NCI-H2107 treated with DMSO at 0.1 percent for 48 hours (cell line): ENCODE measurements around the gene DBNDD2.
A peak's percentile ranks its signal among the peaks of the same experiment; 100 is the strongest.

Experiments used
- DNase-seq: peaks from one replicate; lab custom pipeline; 2025; ENCODE audit not compliant: unreplicated experiment; lab: John Stamatoyannopoulos, UW

DBNDD2 gene

GRCh38 chr20:45415822-45416637 lies 7.9 kb downstream of the DBNDD2 start, which contains the start of gene PIGT:
Gene PIGT (plus strand): TSS chr20:45416141. CDS start chr20:45416157, 16 bp downstream.
- peak; percentile 46 for DNase-seq

DNA sequence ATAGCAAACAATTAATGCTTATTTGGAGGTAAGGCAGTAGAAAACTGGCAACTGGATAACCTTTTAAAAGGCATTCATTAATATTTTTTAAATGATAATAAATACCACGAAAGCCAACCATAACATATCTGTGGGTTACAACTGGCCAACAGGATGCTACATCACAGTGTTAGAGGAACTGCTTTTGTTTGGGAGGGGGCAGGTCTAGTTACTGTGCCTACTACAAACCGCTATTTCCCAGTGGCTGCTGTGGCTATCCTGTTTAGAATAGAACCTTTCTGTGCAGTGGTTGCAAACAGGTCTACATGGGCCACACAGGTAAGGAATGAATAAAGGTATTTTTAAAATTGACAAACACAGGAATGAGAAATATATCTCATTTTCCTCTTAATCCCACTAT lies 8.8 kb downstream of the DBNDD2 start:
- DNase-seq = no peak

DNA sequence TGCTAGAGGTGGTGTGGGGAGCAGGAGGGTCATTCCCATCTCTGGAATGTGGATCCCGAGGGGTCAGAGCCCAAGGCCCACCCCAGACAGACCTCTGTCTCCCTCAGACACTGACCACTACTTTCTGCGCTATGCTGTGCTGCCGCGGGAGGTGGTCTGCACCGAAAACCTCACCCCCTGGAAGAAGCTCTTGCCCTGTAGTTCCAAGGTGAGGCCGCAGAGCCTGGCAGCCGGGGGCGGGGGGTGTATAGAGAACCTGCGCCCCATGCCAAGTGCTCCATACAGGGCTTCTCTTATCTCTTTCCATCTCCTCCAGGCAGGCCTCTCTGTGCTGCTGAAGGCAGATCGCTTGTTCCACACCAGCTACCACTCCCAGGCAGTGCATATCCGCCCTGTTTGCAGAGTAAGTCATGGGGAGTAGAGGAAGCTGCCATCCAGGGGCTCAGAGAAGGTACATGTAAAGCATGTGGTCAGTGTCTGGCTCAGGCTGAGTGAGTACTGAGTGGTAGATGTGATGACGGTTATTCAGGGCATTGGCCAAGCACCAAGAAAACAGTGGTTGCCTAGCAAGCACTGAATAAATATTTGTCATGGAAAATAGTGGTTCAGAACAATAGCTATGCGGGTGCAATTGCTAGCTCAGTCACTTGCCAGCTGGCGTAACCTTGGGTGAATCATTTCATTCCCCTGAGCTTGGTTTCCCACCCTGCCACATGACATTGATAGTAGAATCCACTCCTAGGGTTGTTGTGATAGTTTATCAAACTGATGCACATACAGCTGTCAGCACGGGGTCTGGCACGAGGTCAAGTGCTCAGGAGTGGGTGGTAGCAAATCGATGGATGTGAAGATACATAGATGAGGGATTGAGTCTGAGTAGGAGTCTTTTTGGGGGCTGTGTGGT lies 11.4 kb downstream of the DBNDD2 start:
- peak; percentile 34 for DNase-seq

GRCh38 chr20:45420125-45420524 lies 12.0 kb downstream of the DBNDD2 start:
- DNase-seq = no peak

- DNase-seq = no peak
Measured at GRCh38 chr20:45423700-45424099, 15.6 kb downstream of the DBNDD2 start.

DNA sequence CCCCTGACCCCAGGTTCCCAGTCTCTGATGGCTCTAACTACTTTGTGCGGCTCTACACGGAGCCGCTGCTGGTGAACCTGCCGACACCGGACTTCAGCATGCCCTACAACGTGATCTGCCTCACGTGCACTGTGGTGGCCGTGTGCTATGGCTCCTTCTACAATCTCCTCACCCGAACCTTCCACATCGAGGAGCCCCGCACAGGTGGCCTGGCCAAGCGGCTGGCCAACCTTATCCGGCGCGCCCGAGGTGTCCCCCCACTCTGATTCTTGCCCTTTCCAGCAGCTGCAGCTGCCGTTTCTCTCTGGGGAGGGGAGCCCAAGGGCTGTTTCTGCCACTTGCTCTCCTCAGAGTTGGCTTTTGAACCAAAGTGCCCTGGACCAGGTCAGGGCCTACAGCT lies 17.5 kb downstream of the DBNDD2 start:
- no peak for DNase-seq

GRCh38 chr20:45426320-45427016 lies 18.4 kb downstream of the DBNDD2 start:
- no peak for DNase-seq

DNA sequence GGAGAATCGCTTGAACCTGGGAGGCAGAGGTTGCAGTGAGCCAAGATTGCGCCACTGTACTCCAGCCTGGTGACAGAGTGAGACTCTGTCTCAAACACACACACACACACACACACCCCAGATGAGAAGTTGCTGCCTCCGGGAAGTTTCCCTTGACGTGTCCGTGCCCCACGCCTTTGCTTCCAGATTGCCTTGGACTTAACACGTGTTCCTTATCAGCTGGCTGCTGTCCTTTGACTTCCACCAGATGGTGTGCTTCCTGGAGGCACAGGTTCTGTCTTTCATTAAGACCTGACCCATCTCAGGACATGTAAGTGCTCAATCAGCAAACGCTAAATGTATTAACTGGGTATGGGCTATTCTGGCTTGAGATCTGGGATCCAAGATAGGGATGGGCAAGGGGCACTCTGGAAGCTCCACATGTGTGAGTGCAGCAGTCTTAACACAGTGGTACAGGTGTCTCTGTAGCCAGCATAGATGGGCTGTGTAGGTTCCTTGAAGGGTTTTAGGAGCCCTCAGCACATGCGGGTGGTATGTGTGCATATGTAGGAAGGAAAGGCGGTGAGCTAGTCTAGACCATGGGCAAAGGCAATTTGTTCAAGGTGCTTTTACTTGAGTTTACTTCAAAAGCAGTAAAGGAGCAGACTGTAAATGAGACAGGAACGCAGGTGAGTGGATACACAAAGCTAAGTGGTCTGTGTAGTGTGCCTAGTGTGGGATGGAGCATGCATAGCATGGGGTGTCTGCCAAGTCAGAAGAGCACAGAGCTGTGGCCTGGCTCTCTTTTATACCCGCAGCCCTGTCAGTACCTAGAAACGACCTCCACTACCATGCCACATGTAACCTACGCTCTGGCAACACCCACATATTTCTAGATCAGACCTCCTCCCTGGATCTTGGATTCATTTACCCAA lies 19.4 kb downstream of the DBNDD2 start:
- DNase-seq = no peak

- no peak for DNase-seq
Measured at GRCh38 chr20:45429618-45430017, 21.5 kb downstream of the DBNDD2 start.

DNA sequence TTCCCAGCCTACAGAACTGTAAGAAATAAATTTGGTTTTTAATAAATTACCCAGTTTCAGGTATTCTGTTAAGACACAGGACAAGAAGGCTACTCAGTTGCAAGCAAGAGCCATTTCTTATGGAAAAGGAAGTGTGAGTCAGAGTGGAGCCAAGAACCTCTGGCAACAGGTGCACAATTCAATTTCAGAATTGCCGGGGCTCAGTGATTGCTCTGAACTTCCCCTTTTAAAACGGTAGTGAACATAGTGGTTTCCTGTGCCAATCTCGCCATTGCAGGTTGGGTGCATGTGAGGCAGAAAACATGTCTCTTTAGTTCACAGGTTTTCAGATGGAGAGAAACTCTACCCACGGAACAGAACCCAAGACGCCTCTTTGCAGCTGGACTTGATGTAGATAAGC lies 24.2 kb downstream of the DBNDD2 start:
- DNase-seq = no peak

DNA sequence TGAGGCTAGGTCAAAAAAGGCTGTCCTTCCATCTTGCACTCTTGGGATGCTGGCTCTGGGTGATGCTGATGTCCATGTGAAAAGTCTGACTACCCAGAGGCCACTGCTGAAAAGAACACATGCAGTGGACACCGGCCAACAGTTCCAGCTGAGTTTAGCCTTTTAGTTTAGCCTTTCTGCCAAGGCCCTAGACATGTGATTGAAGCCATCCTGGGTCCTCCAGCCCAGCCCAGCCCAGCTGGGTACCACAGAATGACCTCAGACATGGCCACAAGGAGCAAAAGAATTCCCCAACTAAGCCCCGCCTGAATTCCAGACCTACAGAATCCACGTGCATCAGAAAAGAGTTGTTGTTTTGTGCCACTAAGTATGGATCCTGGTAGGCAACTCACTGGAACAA lies 25.2 kb downstream of the DBNDD2 start:
- DNase-seq = no peak

DNA sequence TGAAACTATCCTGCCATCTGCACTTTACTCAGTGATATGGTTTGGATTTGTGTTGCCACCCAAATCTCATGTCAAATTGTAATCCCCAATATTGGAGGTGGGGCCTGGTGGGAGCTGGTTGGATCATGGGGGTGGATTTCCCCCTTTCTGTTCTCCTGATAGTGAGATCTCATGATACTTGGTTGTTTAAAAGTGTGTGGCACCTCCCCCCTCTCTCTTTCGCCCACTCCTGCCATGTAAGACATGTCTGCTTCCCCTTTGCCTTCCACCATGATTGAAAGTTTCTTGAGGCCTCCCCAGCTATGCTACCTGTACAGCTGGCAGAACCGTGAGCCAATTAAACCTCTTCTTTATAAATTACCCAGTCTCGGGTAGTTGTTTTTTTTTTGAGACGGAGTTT lies 25.9 kb downstream of the DBNDD2 start:
- no peak for DNase-seq

- DNase-seq = peak; percentile 8
Measured at GRCh38 chr20:45436732-45437485, 28.8 kb downstream of the DBNDD2 start.

- no peak for DNase-seq
Measured at GRCh38 chr20:45440424-45440823, 32.3 kb downstream of the DBNDD2 start.

DNA sequence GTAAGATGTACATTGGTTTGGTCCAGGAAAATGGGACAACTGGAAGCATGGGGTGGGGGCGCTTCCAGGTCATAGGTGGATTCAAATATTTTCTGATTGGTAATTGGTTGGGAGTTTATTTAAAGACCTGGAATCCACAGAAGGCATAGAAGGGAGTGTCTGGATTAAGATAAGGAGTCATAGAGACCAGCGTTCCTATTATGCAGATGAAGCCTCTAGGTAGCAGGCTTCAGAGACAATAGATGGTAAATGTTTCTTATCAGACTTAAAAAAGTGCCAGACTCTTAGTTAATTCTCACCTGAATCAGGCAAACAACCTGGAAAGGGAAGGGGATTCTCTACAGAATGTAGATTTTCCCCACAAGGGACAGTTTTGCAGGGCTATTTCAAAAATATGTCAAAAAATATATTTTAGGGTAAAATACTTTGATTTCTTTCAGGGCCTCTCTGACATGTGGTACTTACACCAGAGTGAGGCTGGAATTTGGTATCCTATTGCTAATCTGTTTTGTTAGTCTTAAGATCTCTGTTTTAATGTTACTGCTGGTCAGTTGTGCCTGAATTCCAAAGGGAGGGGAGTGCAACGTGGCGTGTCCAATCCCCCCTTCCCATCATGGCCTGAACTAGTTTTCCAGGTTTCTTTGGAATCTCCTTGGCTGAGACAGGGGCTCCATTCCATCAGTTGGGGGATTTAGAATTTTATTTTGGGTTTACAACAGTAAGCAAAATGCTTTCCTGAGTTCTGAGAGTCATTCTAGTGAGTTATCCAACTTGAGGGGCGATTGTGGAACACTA lies 33.0 kb downstream of the DBNDD2 start:
- DNase-seq = no peak

DNA sequence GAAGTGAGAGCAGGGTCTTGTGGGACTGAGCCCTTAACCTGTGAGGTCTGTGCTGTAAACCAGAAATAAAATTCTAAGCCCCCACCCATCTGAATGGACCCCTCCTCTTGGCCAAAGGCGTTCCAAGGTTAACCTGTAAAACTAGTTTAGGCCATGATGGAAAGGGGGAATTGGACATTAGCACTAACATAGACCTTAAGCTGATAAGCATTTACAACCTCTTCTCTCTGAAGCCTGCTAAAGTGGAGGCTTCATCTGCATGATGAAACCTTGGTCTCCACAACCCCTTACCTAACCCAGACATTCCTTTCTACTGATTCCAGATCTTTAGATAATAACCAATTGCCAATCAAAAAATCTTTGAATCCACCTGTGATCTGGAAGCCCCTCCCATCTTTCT lies 33.7 kb downstream of the DBNDD2 start:
- DNase-seq = no peak

GRCh38 chr20:45444050-45444449 lies 36.0 kb downstream of the DBNDD2 start:
- no peak for DNase-seq

DNA sequence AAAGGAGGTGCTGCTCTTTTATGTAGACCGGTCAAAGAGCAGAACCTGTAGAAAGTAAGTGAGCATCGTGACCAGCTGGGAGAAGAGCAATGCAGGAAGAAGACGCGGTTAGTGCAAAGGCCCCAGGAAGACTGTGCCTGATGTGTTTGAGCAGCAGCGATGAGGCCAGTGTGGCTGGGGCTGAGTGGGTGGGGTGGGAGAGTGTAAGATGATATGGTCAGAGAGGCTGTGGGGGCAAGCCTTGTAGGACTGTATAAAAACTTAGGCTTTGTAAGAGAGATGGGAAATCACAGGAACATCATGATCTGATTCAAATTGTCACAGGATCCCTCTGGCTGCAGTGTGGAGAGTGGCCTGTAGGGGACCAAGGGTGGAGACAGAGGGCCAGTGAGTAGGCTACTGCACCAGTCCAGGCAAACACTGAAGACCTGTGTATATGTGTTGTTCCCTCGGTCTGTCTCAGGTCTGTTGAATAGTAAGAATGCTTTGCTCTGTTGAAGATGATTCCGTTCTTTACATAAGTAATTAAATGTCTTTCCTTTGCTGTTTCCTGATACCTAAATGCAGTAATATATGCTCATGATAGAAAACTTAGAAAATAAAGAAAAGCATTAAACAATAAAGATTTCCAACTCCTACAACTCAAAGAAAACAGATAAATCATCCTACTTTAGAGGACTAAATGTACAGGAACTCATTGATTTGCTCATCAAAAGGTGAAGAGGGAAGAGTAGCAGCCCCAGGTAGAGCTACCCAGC lies 37.9 kb downstream of the DBNDD2 start:
- DNase-seq = no peak
